Erythroblast (primary cell): ENCODE measurements around the gene ATP1A4.
"Not testable (repeated sequence)": the region's sequence is repeated elsewhere in the genome, so short reads cannot be mapped to it uniquely, and the experiment has no call there.

ENCODE experiments used
- DNase-seq, 2 experiments: peaks; one replicate each; lab custom pipeline; 2025; lab: John Stamatoyannopoulos, UW
- GATA1 ChIP-seq: IDR thresholded peaks from 2 replicates; pipeline ENCODE4 v1.6.1; 2011; ENCODE audit warnings: low read depth, mild to moderate bottlenecking, control low read depth, low read length, moderate library complexity
- POLR2A ChIP-seq: IDR thresholded peaks from 2 replicates; pipeline ENCODE4 v1.6.1; 2011; ENCODE audit warnings: mild to moderate bottlenecking, low read length

ATP1A4 gene

GRCh38 chr1:160116283-160117147, 34.9 kb upstream of the ATP1A4 start:
- no peak for DNase-seq
- no peak for TF ChIP-seq POLR2A
- TF ChIP-seq GATA1, result no peak

- DNase-seq, result no peak
- TF ChIP-seq GATA1, result no peak
- no peak for TF ChIP-seq POLR2A
Observed at GRCh38 chr1:160117300-160117699, 34.1 kb upstream of the ATP1A4 start.

GRCh38 chr1:160117709-160118183, 33.7 kb upstream of the ATP1A4 start:
- no peak for TF ChIP-seq POLR2A
- no peak for TF ChIP-seq GATA1
- no peak for DNase-seq

- TF ChIP-seq POLR2A (no peak), GATA1 (no peak)
- no peak for DNase-seq
Observed at GRCh38 chr1:160118928-160119327, 32.5 kb upstream of the ATP1A4 start.

GRCh38 chr1:160120797-160121196, 30.6 kb upstream of the ATP1A4 start:
- TF ChIP-seq POLR2A (no peak), GATA1 (no peak)
- no peak for DNase-seq

GRCh38 chr1:160121388-160121787, 30.0 kb upstream of the ATP1A4 start:
- TF ChIP-seq POLR2A, result no peak
- DNase-seq, result no peak

GRCh38 chr1:160122978-160123495, 28.4 kb upstream of the ATP1A4 start:
- no peak for DNase-seq
- TF ChIP-seq GATA1 (no peak), POLR2A (no peak)

- no peak for TF ChIP-seq POLR2A
- no peak for TF ChIP-seq GATA1
- no peak for DNase-seq
Observed at GRCh38 chr1:160123726-160124125, 27.7 kb upstream of the ATP1A4 start.

- TF ChIP-seq GATA1 (no peak), POLR2A (no peak)
- no peak for DNase-seq
Observed at GRCh38 chr1:160124705-160125478, 26.5 kb upstream of the ATP1A4 start.

- DNase-seq, result no peak
- TF ChIP-seq POLR2A (no peak), GATA1 (no peak)
Observed at GRCh38 chr1:160125746-160126145, 25.7 kb upstream of the ATP1A4 start.

- DNase-seq, result not testable (repeated sequence)
Observed at GRCh38 chr1:160126342-160126741, 25.1 kb upstream of the ATP1A4 start.

- TF ChIP-seq GATA1 (no peak), POLR2A (no peak)
- DNase-seq, result no peak
Observed at GRCh38 chr1:160127381-160127780, 24.0 kb upstream of the ATP1A4 start.

- no peak for DNase-seq
- no peak for TF ChIP-seq POLR2A
- TF ChIP-seq GATA1, result no peak
Observed at GRCh38 chr1:160127865-160128523, 23.4 kb upstream of the ATP1A4 start.
